Right forelimb (tissue), 1 donor: ENCODE measurements around the gene KRTAP9-8.
"Not testable (repeated sequence)": the region's sequence is repeated elsewhere in the genome, so short reads cannot be mapped to it uniquely, and the experiment has no call there.

Experiments
- DNase-seq: peaks from one replicate; pipeline ENCODE4 v3.0.0-alpha.2; 2018

The KRTAP9-8 gene

GRCh38 chr17:41256291-41256685 lies 18.5 kb downstream of the KRTAP9-8 start:
- DNase-seq, result no peak

GRCh38 chr17:41258406-41258805 lies 20.6 kb downstream of the KRTAP9-8 start:
- no peak for DNase-seq

GRCh38 chr17:41263212-41263611 lies 25.4 kb downstream of the KRTAP9-8 start:
- DNase-seq, result no peak

GRCh38 chr17:41264599-41264998 lies 26.8 kb downstream of the KRTAP9-8 start:
- no peak for DNase-seq

GRCh38 chr17:41265078-41265477 lies 27.3 kb downstream of the KRTAP9-8 start, which contains the start of gene KRTAP9-6:
KRTAP9-6 (plus strand) TSS chr17:41265378; CDS start chr17:41265378, 0 bp downstream.
- no peak for DNase-seq

- DNase-seq, result no peak
These were observed 29.9 kb downstream of the KRTAP9-8 start for GRCh38 chr17:41267711-41268110.

GRCh38 chr17:41271323-41271722 lies 33.5 kb downstream of the KRTAP9-8 start:
- DNase-seq, result not testable (repeated sequence)

- DNase-seq, result no peak
These were observed 34.1 kb downstream of the KRTAP9-8 start for GRCh38 chr17:41271858-41272257.

- not testable (repeated sequence) for DNase-seq
These were observed 37.9 kb downstream of the KRTAP9-8 start, which contains the start of gene KRTAP9-7 for GRCh38 chr17:41275648-41276190. KRTAP9-7 (plus strand) TSS chr17:41275698; CDS start chr17:41275698, 0 bp downstream.

GRCh38 chr17:41278176-41278955 lies 40.6 kb downstream of the KRTAP9-8 start:
- DNase-seq, result no peak

GRCh38 chr17:41284043-41284442 lies 46.2 kb downstream of the KRTAP9-8 start:
- no peak for DNase-seq

- no peak for DNase-seq
These were observed 46.7 kb downstream of the KRTAP9-8 start for GRCh38 chr17:41284546-41284945.

- no peak for DNase-seq
These were observed 49.3 kb downstream of the KRTAP9-8 start for GRCh38 chr17:41287050-41287449.
